Measurements from ENCODE around the gene PTGR3. TPM values are rescaled to one million over a fixed set of nuclear protein-coding genes. Genes with fewer than 3 reads are reported as not detected.

The PTGR3 gene
- total RNA-seq, 1 experiment from 2014 or later: 9.3 TPM

DNA sequence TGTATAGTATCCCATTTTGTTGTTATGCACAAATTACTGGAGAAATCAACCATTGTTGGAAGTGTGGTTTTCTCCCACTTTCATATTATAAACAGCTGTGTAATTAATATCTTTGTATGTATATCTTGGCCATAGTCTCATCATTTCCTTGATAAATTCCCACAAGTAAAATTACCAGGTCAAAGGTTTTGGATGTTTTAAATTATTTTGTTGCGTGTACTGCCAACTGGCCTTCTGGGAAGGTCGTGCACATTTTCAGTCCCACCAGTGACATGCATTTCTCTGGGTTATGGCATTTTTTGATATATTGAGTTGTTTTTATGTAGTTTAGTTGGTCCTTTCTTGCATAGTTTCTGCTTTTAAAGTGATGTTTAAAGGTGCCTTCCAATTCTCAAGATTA, 43.2 kb upstream of the PTGR3 start:
- no peaks in the 10 kb centered on the region for H3K9me3 Mint-ChIP-seq (ENCODE audit: unreplicated experiment)
- H3K27me3 Mint-ChIP-seq (ENCODE audit: insufficient read depth, unreplicated experiment): no peaks in the 10 kb centered on the region
- Histone ChIP-seq H3K27me3 (replicated peaks; ENCODE audit: control insufficient read depth, insufficient read depth, low read length) (no peaks in the 10 kb centered on the region), H3K9me3 (no peaks in the 10 kb centered on the region), H3K4me3 (ENCODE audit: low read depth, low read length) (no peak overlapping the region), H3K36me3 (ENCODE audit: control insufficient read depth, insufficient read depth, low read length) (no peaks in the 10 kb centered on the region), H3K4me1 (no peaks in the 10 kb centered on the region)
- no peaks in the 10 kb centered on the region for H3K36me3 Mint-ChIP-seq (ENCODE audit: insufficient read depth, unreplicated experiment)
- intact Hi-C loops (cut with micrococcal nuclease; ENCODE audit: unreplicated experiment): no loop called here
- BruUV-seq (replicated peaks): no TSS peak
- DNase-seq: no peak
- TF ChIP-seq, protein P1, sequence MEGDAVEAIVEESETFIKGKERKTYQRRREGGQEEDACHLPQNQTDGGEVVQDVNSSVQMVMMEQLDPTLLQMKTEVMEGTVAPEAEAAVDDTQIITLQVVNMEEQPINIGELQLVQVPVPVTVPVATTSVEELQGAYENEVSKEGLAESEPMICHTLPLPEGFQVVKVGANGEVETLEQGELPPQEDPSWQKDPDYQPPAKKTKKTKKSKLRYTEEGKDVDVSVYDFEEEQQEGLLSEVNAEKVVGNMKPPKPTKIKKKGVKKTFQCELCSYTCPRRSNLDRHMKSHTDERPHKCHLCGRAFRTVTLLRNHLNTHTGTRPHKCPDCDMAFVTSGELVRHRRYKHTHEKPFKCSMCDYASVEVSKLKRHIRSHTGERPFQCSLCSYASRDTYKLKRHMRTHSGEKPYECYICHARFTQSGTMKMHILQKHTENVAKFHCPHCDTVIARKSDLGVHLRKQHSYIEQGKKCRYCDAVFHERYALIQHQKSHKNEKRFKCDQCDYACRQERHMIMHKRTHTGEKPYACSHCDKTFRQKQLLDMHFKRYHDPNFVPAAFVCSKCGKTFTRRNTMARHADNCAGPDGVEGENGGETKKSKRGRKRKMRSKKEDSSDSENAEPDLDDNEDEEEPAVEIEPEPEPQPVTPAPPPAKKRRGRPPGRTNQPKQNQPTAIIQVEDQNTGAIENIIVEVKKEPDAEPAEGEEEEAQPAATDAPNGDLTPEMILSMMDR (IDR thresholded peaks at IDR 0.05; ENCODE audit: insufficient read depth in 1 of 2, low read depth in 1 of 2, low read length in 1 of 2, severe bottlenecking in 1 of 2, unreplicated experiment in 1 of 2): no peak
- no peaks in the 10 kb centered on the region for H3K4me1 Mint-ChIP-seq (ENCODE audit: low read depth, unreplicated experiment)
- ChIA-PET CTCF (no interaction called here), POLR2A (no interaction called here)
- no peak overlapping the region for H3K27ac Mint-ChIP-seq (ENCODE audit: unreplicated experiment)
- H3K4me3 Mint-ChIP-seq (ENCODE audit: unreplicated experiment): no peak overlapping the region

DNA sequence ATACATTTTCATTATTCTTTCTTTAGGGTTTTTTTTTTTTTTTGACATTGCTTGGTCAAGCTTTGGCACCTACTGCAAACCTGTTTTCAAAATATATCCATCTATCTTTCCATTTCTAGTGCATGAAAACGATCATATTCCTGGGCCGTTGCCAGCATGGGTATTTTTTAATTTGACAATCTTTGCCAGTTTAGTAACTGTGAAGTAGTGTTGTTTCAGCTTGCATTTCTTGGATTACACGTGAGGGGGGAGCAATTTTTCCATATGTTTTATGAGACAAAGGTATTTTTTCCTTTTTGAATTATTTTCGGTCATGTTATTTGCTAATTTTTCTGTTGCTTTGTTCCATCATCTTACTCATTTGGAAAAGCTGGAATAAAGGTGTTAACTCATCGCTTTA, 42.5 kb upstream of the PTGR3 start:
- Histone ChIP-seq H3K9me3 (no peaks in the 10 kb centered on the region), H3K36me3 (ENCODE audit: control insufficient read depth, insufficient read depth, low read length) (no peaks in the 10 kb centered on the region), H3K27me3 (replicated peaks; ENCODE audit: control insufficient read depth, insufficient read depth, low read length) (no peaks in the 10 kb centered on the region), H3K4me1 (no peaks in the 10 kb centered on the region), H3K4me3 (ENCODE audit: low read depth, low read length) (no peak overlapping the region)
- no peak overlapping the region for H3K4me3 Mint-ChIP-seq (ENCODE audit: unreplicated experiment)
- CTCF ChIA-PET: no interaction called here
- TF ChIP-seq, protein P1 (IDR thresholded peaks at IDR 0.05; ENCODE audit: insufficient read depth in 1 of 2, low read depth in 1 of 2, low read length in 1 of 2, severe bottlenecking in 1 of 2, unreplicated experiment in 1 of 2): no peak
- BruUV-seq (replicated peaks): no TSS peak
- DNase-seq: no peak
- no peaks in the 10 kb centered on the region for H3K27me3 Mint-ChIP-seq (ENCODE audit: insufficient read depth, unreplicated experiment)
- POLR2A ChIA-PET: no interaction called here
- H3K27ac Mint-ChIP-seq (ENCODE audit: unreplicated experiment): no peak overlapping the region
- intact Hi-C loops (cut with micrococcal nuclease; ENCODE audit: unreplicated experiment): no loop called here
- H3K36me3 Mint-ChIP-seq (ENCODE audit: insufficient read depth, unreplicated experiment): no peaks in the 10 kb centered on the region
- H3K4me1 Mint-ChIP-seq (ENCODE audit: low read depth, unreplicated experiment): no peaks in the 10 kb centered on the region
- no peaks in the 10 kb centered on the region for H3K9me3 Mint-ChIP-seq (ENCODE audit: unreplicated experiment)

DNA sequence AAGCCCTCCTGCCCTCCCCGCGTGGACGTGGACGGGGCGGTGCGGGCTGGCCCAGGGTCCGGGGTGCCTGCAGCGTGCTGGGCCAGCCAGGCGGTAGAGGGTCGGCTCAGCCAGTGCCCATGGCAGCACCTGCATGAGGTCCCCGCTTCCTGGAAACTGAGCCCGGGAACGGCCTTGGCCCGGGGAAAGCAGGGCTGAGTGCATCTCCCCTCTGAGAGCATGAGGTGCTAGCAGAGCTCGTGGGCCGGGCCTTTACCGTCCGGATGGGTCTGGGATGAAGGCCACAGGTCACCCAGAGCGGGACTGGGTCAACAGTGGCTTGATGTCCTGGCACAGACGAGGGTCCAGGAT, 41.5 kb upstream of the PTGR3 start:
- ChIA-PET POLR2A (no interaction called here), CTCF (no interaction called here)
- Histone ChIP-seq H3K9me3 (no peaks in the 10 kb centered on the region), H3K4me3 (ENCODE audit: low read depth, low read length) (no peak overlapping the region), H3K4me1 (no peaks in the 10 kb centered on the region), H3K36me3 (ENCODE audit: control insufficient read depth, insufficient read depth, low read length) (no peaks in the 10 kb centered on the region), H3K27me3 (replicated peaks; ENCODE audit: control insufficient read depth, insufficient read depth, low read length) (no peaks in the 10 kb centered on the region)
- TF ChIP-seq, protein P1 (IDR thresholded peaks at IDR 0.05; ENCODE audit: insufficient read depth in 1 of 2, low read depth in 1 of 2, low read length in 1 of 2, severe bottlenecking in 1 of 2, unreplicated experiment in 1 of 2): no peak
- H3K27me3 Mint-ChIP-seq (ENCODE audit: insufficient read depth, unreplicated experiment): no peaks in the 10 kb centered on the region
- H3K9me3 Mint-ChIP-seq (ENCODE audit: unreplicated experiment): no peaks in the 10 kb centered on the region
- H3K36me3 Mint-ChIP-seq (ENCODE audit: insufficient read depth, unreplicated experiment): no peaks in the 10 kb centered on the region
- no peaks in the 10 kb centered on the region for H3K4me1 Mint-ChIP-seq (ENCODE audit: low read depth, unreplicated experiment)
- intact Hi-C loops (cut with micrococcal nuclease; ENCODE audit: unreplicated experiment): no loop called here
- no peak overlapping the region for H3K4me3 Mint-ChIP-seq (ENCODE audit: unreplicated experiment)
- DNase-seq: no peak
- no peak overlapping the region for H3K27ac Mint-ChIP-seq (ENCODE audit: unreplicated experiment)
- no TSS peak for BruUV-seq (replicated peaks)
